ENCODE results near the gene NPEPL1.

Gene NPEPL1

GRCh38 chr20:58760856-58761255 is 68.3 kb downstream of the NPEPL1 start:
- no peak for DNase-seq (ENCODE audit: low read depth)

- no peak for DNase-seq (ENCODE audit: low read depth)
Measured at GRCh38 chr20:58762120-58762519, 69.5 kb downstream of the NPEPL1 start.

DNA sequence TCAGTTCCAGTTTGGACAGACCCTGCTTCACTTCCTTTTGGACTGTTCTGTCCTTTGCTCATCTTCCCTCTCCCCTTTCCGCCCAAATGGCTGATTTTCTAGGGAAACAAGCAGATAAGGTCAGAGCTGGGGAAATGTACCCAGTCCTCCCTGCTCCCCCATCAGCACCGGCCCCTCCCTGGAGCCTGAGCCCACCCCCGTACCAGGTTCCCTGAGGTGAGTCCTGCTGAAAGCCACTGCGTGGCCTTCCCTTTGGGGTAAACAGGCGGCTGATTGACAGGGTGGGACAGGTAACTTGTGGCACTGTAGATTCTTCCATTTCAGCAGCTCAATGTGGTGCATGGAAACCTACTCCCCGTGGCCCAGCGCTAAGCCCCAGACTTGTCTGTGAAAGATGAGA is 70.5 kb downstream of the NPEPL1 start:
- DNase-seq (ENCODE audit: low read depth) = no peak

Measured in activated gamma-delta T cell treated with anti-CD3 and anti-CD28 coated beads, Interleukin-2, amount 50 U/mL, for 16 hours (primary cell).